Psoas muscle (tissue), 8 donors: ENCODE data around the gene CTSO. TPM values are rescaled to one million over a fixed set of nuclear protein-coding genes. Genes with fewer than 3 reads are reported as not detected.

ENCODE experiments used
- ATAC-seq, 4 donors: fragments of 200-7000 bp; cut with Tn5 transposase; one replicate each; pipeline ENCODE4 v1.9.1; 2020; ENCODE audit warnings: moderate library complexity in 3 of 4, mild to moderate bottlenecking in 2 of 4
- DNase-seq, 2 donors: peaks; one replicate each; pipeline ENCODE4 v3.0.0-alpha.2; 2020
- H3K27ac ChIP-seq: fragments of 200-600 bp; one replicate; pipeline ENCODE4 v1.8.0; 2022
- H3K27me3 ChIP-seq, 3 donors: fragments of 200-600 bp in 1 of 3; one replicate each; pipeline versions ENCODE4 v1.6.1 to v1.8.0; 2013 to 2022; ENCODE audit warnings: low read length in 2 of 3, mild to moderate bottlenecking in 2 of 3, moderate library complexity in 1 of 3; ENCODE audit not compliant: insufficient read depth in 3 of 3
- H3K36me3 ChIP-seq, 2 donors: fragments of 200-600 bp in 1 of 2; one replicate each; pipeline versions ENCODE4 v1.6.1 to v1.8.0; 2013 to 2022; ENCODE audit warnings: low read depth in 1 of 2, mild to moderate bottlenecking in 1 of 2, moderate library complexity in 1 of 2; ENCODE audit not compliant: insufficient read depth in 1 of 2
- H3K4me1 ChIP-seq: fragments of 200-600 bp; one replicate; pipeline ENCODE4 v1.8.0; 2022
- H3K4me3 ChIP-seq: fragments of 200-600 bp; one replicate; pipeline ENCODE4 v1.8.0; 2022; ENCODE audit warnings: mild to moderate bottlenecking
- H3K9me3 ChIP-seq: fragments of 200-600 bp; one replicate; pipeline ENCODE4 v1.8.0; 2022
- WGBS, 3 donors: extraction: QIAGEN DNeasy Blood & Tissue Kit; methylation state at CpG; one replicate each; pipeline versions ENCODE4 v1.1.6 to v1.1.7; 2013; 5-methylcytosine and 5-hydroxymethylcytosine counted together
- intact Hi-C, 2 donors: fragments of 100-400 bp; cut with DNase I; formaldehyde crosslinking; loops; one replicate each; pipeline versions ENCODE4 v1.11.0 to v1.14.2; 2022
- polyA plus RNA-seq, 3 donors: library from polyadenylated mRNA; stranded (reverse); fragments of 200-250 nt; gene quantifications; one replicate each; pipeline ENCODE4 v1.2.3, GENCODE V29; 2013
- total RNA-seq, 4 donors: library from RNA; stranded (reverse); fragmentation: NEBNext Ultra II Directional in 2 of 4; extraction: Animal tissue kit (Norgen Biotek cat#: 25700) in 2 of 4; gene quantifications; one replicate each; pipeline versions ENCODE4 v1.2.1 to v1.2.4, GENCODE V29; 2021 to 2023
- TF ChIP-seq, protein P1 (sequence below): fragments of 200-600 bp; IDR thresholded peaks from one replicate; pipeline ENCODE4 v1.8.0; 2022; ENCODE audit warnings: antibody characterized with exemption
- donor health status: healthy with polysubstance abuse.
- donor health status: DM: no; HTN: no; CAD: no; lungs with moderate emphysema.
- donor health status: Bipolar disorder and iron deficiency.
- donor health status: healthy.
- donor health status: DM: yes; HTN: yes; CAD: no.
- donor health status: DM: no; HTN: no; CAD: no.
- donor health status: DM: no; HTN: no; CAD: no.
- donor health status: DM: yes; HTN: yes; CAD: no.

The CTSO gene
- total and polyA plus RNA-seq, 7 donors, result 2.0 to 4.2 (median 3.0) TPM

DNA sequence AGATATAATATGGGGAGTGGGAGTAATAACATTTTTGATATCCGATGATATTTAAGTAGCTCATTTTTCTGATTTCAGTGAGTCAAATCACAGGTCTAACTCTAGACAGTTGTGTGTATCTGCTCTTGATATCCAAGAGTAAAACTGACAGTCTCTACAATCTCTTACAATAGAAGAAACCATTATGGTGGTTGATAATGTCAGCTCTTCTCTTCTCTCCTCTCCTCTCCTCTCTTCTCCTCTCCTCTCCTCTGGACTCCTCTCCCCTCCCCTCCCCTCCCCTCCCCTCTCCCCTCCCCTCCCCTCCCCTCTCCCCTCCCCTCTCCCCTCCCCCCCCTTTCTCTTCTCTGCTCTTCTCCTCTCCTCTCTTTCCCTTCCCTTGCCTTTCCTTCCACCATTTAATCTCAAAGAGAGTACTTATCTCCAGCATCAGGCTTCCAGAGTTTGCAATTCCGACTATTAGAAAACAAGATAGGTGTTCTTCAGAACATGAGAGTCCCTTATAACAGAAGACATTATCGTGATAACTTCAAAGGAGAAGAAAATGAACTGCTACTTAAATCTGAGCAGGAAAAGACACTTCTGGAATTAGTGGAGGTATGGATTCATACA is 43.9 kb downstream of the CTSO start:
- Histone ChIP-seq H3K27me3 (no peaks in the 10 kb centered on the region), H3K9me3 (no peaks in the 10 kb centered on the region), H3K4me3 (no peak overlapping the region), H3K4me1 (no peaks in the 10 kb centered on the region), H3K36me3 (no peaks in the 10 kb centered on the region), H3K27ac (no peak overlapping the region)
- intact Hi-C loops, result no loop called here
- TF ChIP-seq, protein P1, sequence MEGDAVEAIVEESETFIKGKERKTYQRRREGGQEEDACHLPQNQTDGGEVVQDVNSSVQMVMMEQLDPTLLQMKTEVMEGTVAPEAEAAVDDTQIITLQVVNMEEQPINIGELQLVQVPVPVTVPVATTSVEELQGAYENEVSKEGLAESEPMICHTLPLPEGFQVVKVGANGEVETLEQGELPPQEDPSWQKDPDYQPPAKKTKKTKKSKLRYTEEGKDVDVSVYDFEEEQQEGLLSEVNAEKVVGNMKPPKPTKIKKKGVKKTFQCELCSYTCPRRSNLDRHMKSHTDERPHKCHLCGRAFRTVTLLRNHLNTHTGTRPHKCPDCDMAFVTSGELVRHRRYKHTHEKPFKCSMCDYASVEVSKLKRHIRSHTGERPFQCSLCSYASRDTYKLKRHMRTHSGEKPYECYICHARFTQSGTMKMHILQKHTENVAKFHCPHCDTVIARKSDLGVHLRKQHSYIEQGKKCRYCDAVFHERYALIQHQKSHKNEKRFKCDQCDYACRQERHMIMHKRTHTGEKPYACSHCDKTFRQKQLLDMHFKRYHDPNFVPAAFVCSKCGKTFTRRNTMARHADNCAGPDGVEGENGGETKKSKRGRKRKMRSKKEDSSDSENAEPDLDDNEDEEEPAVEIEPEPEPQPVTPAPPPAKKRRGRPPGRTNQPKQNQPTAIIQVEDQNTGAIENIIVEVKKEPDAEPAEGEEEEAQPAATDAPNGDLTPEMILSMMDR, result no peak
- ATAC-seq (no peak), DNase-seq (no peak)
- 92 to 93% (median 92%) methylated on average over 3 of the region's 3 CpGs for WGBS, 3 donors

DNA sequence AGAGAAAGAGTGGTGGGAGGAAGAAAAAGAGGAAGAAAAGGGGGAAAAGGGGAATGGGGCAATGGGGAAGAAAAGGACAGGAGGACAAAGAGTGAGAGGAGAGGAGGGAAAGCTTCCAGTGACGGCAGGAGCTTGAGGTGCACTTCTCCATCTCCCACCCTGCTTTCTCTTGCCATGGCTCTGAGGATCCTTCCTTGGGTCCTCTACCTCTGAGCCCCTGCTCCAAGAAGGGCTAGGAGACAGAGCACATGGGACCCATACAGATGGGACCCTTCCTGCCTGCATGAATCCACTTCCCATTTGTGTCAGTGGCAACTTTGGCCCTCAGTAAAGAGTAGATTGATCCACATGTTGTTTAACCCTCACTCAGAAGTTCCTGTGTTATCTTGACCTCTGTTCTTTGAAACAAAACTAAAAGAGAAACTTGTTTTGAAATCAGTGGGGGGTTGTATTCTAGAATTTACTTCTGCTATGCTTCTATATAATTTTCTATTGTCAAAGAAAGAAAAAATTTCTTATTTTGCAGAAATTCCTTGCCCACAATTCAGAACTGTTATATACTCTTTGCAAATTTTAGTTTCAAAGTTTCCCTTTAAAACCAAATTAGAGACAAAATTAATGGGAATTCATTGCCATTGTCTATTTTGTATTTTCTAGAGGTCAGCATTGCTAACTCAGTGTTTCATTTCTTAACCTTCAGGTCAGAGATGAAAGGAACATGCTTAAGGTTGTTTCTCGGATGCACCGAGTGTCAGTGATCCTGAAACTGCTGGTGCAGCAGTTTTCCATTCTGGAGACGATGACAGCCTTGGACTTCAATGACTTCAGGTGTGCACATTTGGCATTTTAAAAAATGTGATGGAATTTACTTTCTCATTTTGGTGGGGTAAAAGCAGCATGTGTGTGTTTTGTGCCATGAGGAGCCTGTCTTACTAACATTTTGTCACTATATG is 45.2 kb downstream of the CTSO start:
- Histone ChIP-seq H3K4me3 (no peak overlapping the region), H3K27me3 (no peaks in the 10 kb centered on the region), H3K4me1 (no peaks in the 10 kb centered on the region), H3K27ac (no peak overlapping the region), H3K36me3 (no peaks in the 10 kb centered on the region), H3K9me3 (no peaks in the 10 kb centered on the region)
- DNase-seq (no peak), ATAC-seq (no peak)
- intact Hi-C loops, result no loop called here
- 86 to 94% (median 91%) methylated on average over 4 of the region's 4 CpGs for WGBS, 3 donors
- TF ChIP-seq, protein P1, result no peak

DNA sequence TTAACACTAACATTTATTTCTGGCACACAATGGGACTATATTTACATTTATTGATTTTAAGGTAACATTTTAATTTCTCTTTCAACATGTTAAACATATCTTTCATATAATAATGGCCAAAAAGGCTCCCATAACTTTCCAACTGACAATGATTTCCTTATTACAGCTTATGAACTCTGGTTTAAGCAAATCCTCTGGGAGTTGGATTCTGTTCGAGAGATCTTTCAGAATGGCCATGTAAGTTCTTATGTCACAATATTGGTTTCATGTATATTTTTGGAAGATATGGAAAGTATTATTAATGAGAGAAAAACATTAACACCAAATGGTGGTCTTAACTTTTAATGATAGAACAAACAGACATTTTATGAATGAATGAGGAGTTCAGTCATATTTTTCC is 46.1 kb downstream of the CTSO start:
- H3K27me3 ChIP-seq, result no peaks in the 10 kb centered on the region

DNA sequence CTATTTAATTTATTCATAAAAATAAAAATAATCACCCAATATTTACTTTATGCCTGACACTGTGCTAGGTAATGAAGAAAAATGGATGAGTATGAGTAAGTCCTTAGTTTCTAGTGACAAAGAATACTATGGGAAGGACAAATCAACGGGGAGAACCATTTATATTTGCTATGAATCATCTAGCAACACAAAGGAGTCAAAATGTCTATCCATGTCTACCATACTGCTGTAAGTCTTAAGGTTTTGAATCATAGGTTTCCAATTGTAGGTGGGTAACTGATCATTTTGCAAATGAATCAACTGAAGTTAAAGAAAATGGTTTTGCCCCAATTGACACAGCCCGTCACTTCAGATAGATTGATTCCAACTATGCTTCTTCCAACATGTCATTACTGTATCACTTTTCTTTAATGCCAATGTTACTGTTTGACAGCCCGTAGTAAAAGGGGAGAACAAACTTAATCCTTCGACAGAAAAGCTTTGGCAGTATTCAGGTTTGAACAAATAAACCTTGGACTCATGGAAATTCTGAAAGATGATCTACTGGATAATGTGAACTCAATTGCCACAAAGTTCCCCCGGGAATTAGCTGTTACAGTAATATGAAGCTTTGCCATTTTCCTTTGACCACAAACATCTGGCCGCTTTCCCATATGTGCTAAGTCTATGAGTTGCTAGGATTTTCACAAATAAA is 47.0 kb downstream of the CTSO start:
- intact Hi-C loops, result no loop called here
- no peaks in the 10 kb centered on the region for H3K9me3 ChIP-seq
- H3K4me3 ChIP-seq, result no peak overlapping the region
- H3K4me1 ChIP-seq, result no peaks in the 10 kb centered on the region
- no peak overlapping the region for H3K27ac ChIP-seq
- ATAC-seq, result no peak
- no peaks in the 10 kb centered on the region for H3K36me3 ChIP-seq
- TF ChIP-seq, protein P1, result no peak
- 22 to 31% (median 27%) methylated on average over 6 of the region's 6 CpGs for WGBS, 3 donors
- no peak for DNase-seq
- no peaks in the 10 kb centered on the region for H3K27me3 ChIP-seq

More for the DNA sequence above, 46.1 kb downstream of the CTSO start:
- 60 to 86% (median 68%) methylated on average over 1 of the region's 1 CpG for WGBS, 3 donors
- DNase-seq (no peak), ATAC-seq (no peak)
- Histone ChIP-seq H3K9me3 (no peaks in the 10 kb centered on the region), H3K36me3 (no peaks in the 10 kb centered on the region), H3K4me1 (no peaks in the 10 kb centered on the region), H3K27ac (no peak overlapping the region), H3K4me3 (no peak overlapping the region)
- intact Hi-C loops, result no loop called here
- TF ChIP-seq, protein P1, result no peak
